ENCODE measurements around the gene PER1.

The PER1 gene

GRCh38 chr17:8164815-8165131 is 12.6 kb upstream of the PER1 start:
- H3K4me3 ChIP-seq (replicated peaks; ENCODE audit: low read depth, low read length): no peak overlapping the region
- TF ChIP-seq, protein P1, sequence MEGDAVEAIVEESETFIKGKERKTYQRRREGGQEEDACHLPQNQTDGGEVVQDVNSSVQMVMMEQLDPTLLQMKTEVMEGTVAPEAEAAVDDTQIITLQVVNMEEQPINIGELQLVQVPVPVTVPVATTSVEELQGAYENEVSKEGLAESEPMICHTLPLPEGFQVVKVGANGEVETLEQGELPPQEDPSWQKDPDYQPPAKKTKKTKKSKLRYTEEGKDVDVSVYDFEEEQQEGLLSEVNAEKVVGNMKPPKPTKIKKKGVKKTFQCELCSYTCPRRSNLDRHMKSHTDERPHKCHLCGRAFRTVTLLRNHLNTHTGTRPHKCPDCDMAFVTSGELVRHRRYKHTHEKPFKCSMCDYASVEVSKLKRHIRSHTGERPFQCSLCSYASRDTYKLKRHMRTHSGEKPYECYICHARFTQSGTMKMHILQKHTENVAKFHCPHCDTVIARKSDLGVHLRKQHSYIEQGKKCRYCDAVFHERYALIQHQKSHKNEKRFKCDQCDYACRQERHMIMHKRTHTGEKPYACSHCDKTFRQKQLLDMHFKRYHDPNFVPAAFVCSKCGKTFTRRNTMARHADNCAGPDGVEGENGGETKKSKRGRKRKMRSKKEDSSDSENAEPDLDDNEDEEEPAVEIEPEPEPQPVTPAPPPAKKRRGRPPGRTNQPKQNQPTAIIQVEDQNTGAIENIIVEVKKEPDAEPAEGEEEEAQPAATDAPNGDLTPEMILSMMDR (IDR thresholded peaks at IDR 0.05; ENCODE audit: low read depth, low read length, missing control alignments): no peak
- no peak for DNase-seq (ENCODE audit: extremely low read depth, low read depth)

DNA sequence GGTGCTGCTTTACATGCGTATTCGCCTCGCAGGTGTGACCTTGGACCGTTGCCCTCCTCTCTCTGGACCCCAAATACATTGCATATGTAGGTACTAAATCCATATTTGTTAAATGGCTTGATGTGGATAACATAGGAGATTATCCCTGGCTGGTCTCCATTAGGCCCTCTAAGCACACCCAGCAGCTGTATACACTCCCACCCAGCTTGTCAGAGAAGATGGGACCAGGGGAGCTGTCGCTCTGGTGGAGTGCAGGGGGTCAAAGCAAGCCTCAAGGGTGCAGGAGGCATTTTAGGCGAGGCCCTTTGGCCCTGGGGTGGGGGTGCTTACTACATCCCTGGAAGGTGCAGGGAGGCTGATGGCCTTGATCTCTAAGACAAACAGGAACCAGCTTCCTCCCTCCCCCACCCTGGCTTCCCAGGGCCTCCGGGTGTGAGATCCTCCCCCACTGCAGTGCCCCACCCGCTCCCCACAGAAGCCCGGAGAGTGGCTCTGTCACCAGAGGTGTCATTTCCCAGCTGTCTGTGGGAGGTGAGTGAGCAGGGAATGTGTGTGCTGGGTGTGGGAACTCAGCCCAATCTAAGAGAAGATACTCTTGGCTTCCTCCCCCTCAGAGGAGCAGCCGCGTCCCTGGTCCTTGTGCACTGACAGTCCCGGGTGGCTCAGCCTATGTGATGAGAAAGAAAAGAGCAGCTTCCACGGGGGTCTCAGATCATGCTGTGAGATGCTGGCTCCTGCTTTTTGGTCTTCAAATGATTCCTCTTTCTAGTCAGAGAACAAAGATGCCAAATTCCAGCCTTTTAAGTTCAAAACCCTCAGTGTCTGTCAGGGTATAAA is 12.0 kb upstream of the PER1 start:
- DNase-seq (ENCODE audit: extremely low read depth, low read depth): no peak
- TF ChIP-seq, protein P1 (IDR thresholded peaks at IDR 0.05; ENCODE audit: low read depth, low read length, missing control alignments): no peak
- no peak overlapping the region for H3K4me3 ChIP-seq (replicated peaks; ENCODE audit: low read depth, low read length)

- no peak for DNase-seq (ENCODE audit: extremely low read depth, low read depth)
- TF ChIP-seq, protein P1 (IDR thresholded peaks at IDR 0.05; ENCODE audit: low read depth, low read length, missing control alignments): no peak
- peak overlapping the region; percentile 90 for H3K4me3 ChIP-seq (replicated peaks; ENCODE audit: low read depth, low read length)
These were observed 11.1 kb upstream of the PER1 start for GRCh38 chr17:8162997-8163977.

GRCh38 chr17:8162233-8162996 is 10.2 kb upstream of the PER1 start, which contains the start of gene VAMP2:
Gene VAMP2 (minus strand): TSS chr17:8162948. CDS start chr17:8162879, 69 bp downstream.
- DNase-seq (ENCODE audit: extremely low read depth, low read depth): no peak
- TF ChIP-seq, protein P1 (IDR thresholded peaks at IDR 0.05; ENCODE audit: low read depth, low read length, missing control alignments): no peak
- H3K4me3 ChIP-seq (replicated peaks; ENCODE audit: low read depth, low read length): peak within 1 kb of the TSS; percentile 90

DNA sequence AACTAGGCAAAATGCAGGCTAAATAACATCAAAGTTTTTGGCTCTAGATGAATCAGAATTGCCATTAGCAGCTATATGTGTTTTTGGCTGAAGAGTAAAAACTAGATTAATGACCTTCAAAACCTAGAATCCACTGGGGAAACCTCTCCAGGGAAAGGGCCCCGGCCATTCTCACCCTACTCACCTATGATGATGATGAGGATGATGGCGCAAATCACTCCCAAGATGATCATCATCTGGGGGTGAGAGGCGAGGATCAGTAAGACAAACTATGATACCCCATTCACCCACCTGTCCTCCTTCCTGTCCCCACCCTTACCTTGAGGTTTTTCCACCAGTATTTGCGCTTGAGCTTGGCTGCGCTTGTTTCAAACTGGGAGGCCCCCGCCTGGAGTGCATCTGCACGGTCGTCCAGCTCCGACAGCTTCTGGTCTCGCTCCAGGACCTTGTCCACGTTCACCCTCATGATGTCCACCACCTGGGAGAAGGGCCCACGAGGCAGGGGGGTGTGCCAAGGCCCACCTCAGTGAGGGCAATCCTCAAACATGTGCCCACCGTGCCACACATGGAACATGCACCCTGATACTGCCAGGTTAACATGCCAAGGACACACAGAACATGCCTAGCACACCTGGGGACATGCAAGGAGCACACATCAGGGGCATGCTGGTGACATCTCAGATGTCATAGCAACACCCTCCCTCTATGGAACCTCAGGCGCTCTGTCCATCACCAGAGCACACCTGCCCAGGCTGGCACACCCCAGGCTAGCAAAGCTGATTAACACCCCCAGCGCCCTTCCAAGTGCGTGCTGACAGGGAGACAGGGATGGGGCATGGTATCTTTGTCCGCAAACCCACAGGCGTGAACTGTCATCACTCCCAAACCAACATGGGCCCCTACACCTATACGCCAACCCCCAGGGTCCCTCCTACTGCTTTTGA is 9.4 kb upstream of the PER1 start:
- TF ChIP-seq, protein P1 (IDR thresholded peaks at IDR 0.05; ENCODE audit: low read depth, low read length, missing control alignments): no peak
- peak overlapping the region; percentile 90 for H3K4me3 ChIP-seq (replicated peaks; ENCODE audit: low read depth, low read length)

More for the DNA sequence above, 9.4 kb upstream of the PER1 start:
- no peak for DNase-seq (ENCODE audit: extremely low read depth, low read depth)
